ENCODE data around the gene GUSB.

The GUSB gene

DNA sequence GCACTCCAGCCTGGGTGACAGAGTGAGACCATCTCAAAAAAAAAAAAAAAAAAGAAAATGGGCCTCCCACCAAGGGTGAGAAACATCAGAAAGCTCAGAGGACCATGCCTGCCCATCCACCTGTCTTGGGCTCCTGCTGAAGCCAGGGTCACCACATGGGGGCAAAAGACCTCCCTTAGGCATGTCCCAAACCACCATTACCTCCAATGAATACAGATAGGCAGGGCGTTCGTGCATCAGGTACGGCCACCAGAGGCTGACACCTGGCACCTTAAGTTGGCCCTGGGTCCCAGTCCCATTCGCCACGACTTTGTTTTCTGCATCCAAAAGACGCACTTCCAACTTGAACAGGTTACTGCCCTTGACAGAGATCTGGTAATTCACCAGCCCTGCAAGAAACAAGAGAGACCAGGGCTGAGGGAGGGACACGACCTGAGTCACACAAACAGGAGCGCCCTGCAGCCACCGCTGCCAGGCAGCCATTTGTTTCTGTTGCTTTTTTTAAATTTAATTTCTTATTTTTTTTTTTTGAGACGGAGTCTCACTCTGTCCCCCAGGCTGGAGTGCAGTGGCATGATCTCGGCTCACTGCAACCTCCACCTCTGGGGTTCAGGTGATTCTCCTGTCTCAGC, 6.1 kb downstream of the GUSB start:
- Histone ChIP-seq H3K79me1 (replicated peaks; ENCODE audit: low read length, poor library complexity, severe bottlenecking) (peaks cover 28% of the 10 kb centered on the region), H3K14ac (ENCODE audit: low read length in 2 of 2) (no peak overlapping the region), H2BK5ac (ENCODE audit: low read depth, low read length, poor library complexity, severe bottlenecking) (no peak overlapping the region), H3K9ac (ENCODE audit: low read length) (no peak overlapping the region), H2BK15ac (ENCODE audit: low read depth, poor library complexity, severe bottlenecking) (no peak overlapping the region), H3K23ac (ENCODE audit: low read length in 2 of 2) (no peak overlapping the region), H2BK120ac (ENCODE audit: low read depth, low read length) (no peak overlapping the region), H2BK12ac (ENCODE audit: low read length in 2 of 2) (no peak overlapping the region), H4K91ac (ENCODE audit: low read length) (no peak overlapping the region), H3K4me2 (ENCODE audit: low read length, poor library complexity, severe bottlenecking) (no peak overlapping the region), H3K27ac (ENCODE audit: low read length, poor library complexity, severe bottlenecking) (no peak overlapping the region), H3K4ac (ENCODE audit: low read depth in 1 of 2, low read length in 2 of 2) (no peak overlapping the region), H3K4me3 (ENCODE audit: insufficient read depth in 1 of 2, low read depth in 1 of 2, low read length in 2 of 2) (no peak overlapping the region), H3K36me3 (ENCODE audit: control insufficient read depth in 1 of 2, insufficient read depth in 2 of 2, low read depth in 1 of 2, low read length in 2 of 2) (peaks cover 48 to 65% of the 10 kb centered on the region in 2 experiments), H3K4me1 (ENCODE audit: control insufficient read depth, insufficient read depth, low read depth, low read length) (peaks cover 9% of the 10 kb centered on the region), H4K8ac (ENCODE audit: low read length) (no peak overlapping the region), H2AFZ (ENCODE audit: low read depth, low read length) (no peak overlapping the region), H3K9me3 (ENCODE audit: control insufficient read depth, low read length) (no peaks in the 10 kb centered on the region), H3K27me3 (ENCODE audit: control insufficient read depth in 1 of 2, insufficient read depth in 1 of 2, low read length in 2 of 2) (no peaks in the 10 kb centered on the region), H2AK5ac (ENCODE audit: low read length, severe bottlenecking) (no peak overlapping the region), H3K18ac (ENCODE audit: low read depth in 1 of 2, low read length in 2 of 2) (no peak overlapping the region)
- DNase-seq, result no peak
- 97% methylated on average over 11 of the region's 11 CpGs for WGBS

DNA sequence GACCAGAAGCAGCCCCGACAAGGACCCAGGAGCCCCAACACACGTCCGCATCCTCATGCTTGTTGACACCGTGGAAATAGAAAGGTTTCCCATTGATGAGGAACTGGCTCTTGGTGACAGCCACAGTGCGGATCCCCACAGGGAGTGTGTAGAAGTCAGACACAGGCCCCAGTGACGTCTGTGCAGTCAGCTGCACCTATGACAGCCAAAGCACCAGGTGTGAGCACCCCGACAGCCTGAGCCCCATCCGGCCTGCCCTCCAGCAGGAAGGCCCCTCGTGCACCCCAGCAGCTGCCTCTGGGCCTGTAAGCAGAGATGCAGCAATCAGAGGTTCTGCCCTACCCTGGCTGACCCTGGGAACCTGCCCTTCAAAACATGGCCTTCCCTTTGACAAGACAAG, 7.1 kb downstream of the GUSB start:
- Histone ChIP-seq H4K91ac (ENCODE audit: low read length) (no peak overlapping the region), H2BK5ac (ENCODE audit: low read depth, low read length, poor library complexity, severe bottlenecking) (no peak overlapping the region), H4K8ac (ENCODE audit: low read length) (no peak overlapping the region), H2AFZ (ENCODE audit: low read depth, low read length) (no peak overlapping the region), H3K9ac (ENCODE audit: low read length) (no peak overlapping the region), H3K14ac (ENCODE audit: low read length in 2 of 2) (no peak overlapping the region), H2BK120ac (ENCODE audit: low read depth, low read length) (no peak overlapping the region), H3K23ac (ENCODE audit: low read length in 2 of 2) (no peak overlapping the region), H3K79me1 (replicated peaks; ENCODE audit: low read length, poor library complexity, severe bottlenecking) (peaks cover 22% of the 10 kb centered on the region), H3K36me3 (ENCODE audit: control insufficient read depth in 1 of 2, insufficient read depth in 2 of 2, low read depth in 1 of 2, low read length in 2 of 2) (peaks cover 56 to 69% of the 10 kb centered on the region in 2 experiments), H3K4me3 (ENCODE audit: insufficient read depth in 1 of 2, low read depth in 1 of 2, low read length in 2 of 2) (no peak overlapping the region), H3K4ac (ENCODE audit: low read depth in 1 of 2, low read length in 2 of 2) (no peak overlapping the region), H3K4me2 (ENCODE audit: low read length, poor library complexity, severe bottlenecking) (no peak overlapping the region), H3K9me3 (ENCODE audit: control insufficient read depth, low read length) (no peaks in the 10 kb centered on the region), H2BK12ac (ENCODE audit: low read length in 2 of 2) (no peak overlapping the region), H3K4me1 (ENCODE audit: control insufficient read depth, insufficient read depth, low read depth, low read length) (no peaks in the 10 kb centered on the region), H3K27ac (ENCODE audit: low read length, poor library complexity, severe bottlenecking) (no peak overlapping the region), H3K27me3 (ENCODE audit: control insufficient read depth in 1 of 2, insufficient read depth in 1 of 2, low read length in 2 of 2) (no peaks in the 10 kb centered on the region), H2BK15ac (ENCODE audit: low read depth, poor library complexity, severe bottlenecking) (no peak overlapping the region), H3K18ac (ENCODE audit: low read depth in 1 of 2, low read length in 2 of 2) (no peak overlapping the region), H2AK5ac (ENCODE audit: low read length, severe bottlenecking) (no peak overlapping the region)
- DNase-seq, result no peak
- WGBS, result 82% methylated on average over 9 of the region's 9 CpGs

DNA sequence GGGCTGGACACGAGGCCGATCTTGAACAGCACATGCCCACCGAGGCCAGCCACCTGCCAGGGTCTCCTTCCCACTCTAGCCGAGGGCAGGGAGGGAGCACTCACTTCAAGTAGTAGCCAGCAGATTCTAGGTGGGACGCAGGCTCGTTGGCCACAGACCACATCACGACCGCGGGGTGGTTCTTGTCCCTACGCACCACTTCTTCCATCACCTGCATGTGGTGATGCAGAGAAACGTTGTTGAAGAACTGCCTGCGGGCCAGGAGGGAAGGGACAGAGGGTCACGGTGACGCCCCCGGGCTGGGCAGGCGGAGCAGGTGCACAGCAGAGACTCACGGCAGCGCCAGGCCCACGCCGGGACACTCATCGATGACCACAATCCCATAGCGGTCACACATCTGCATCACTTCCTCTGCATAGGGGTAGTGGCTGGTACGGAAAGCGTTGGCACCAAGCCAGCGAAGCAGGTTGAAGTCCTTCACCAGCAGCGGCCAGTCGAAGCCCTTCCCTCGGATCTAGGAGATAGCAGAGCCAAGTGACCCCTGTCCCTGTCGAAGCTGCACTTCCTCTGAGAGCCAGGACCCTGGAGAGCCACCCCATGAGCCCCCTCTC, 7.7 kb downstream of the GUSB start:
- Histone ChIP-seq H2AK5ac (ENCODE audit: low read length, severe bottlenecking) (no peak overlapping the region), H2AFZ (ENCODE audit: low read depth, low read length) (no peak overlapping the region), H3K36me3 (ENCODE audit: control insufficient read depth in 1 of 2, insufficient read depth in 2 of 2, low read depth in 1 of 2, low read length in 2 of 2) (peaks cover 60 to 64% of the 10 kb centered on the region in 2 experiments), H3K4me3 (ENCODE audit: insufficient read depth in 1 of 2, low read depth in 1 of 2, low read length in 2 of 2) (no peak overlapping the region), H3K79me1 (replicated peaks; ENCODE audit: low read length, poor library complexity, severe bottlenecking) (peaks cover 17% of the 10 kb centered on the region), H2BK12ac (ENCODE audit: low read length in 2 of 2) (no peak overlapping the region), H3K9ac (ENCODE audit: low read length) (no peak overlapping the region), H3K27ac (ENCODE audit: low read length, poor library complexity, severe bottlenecking) (no peak overlapping the region), H2BK5ac (ENCODE audit: low read depth, low read length, poor library complexity, severe bottlenecking) (no peak overlapping the region), H3K23ac (ENCODE audit: low read length in 2 of 2) (no peak overlapping the region), H2BK15ac (ENCODE audit: low read depth, poor library complexity, severe bottlenecking) (no peak overlapping the region), H3K4me1 (ENCODE audit: control insufficient read depth, insufficient read depth, low read depth, low read length) (no peaks in the 10 kb centered on the region), H4K91ac (ENCODE audit: low read length) (no peak overlapping the region), H3K4ac (ENCODE audit: low read depth in 1 of 2, low read length in 2 of 2) (no peak overlapping the region), H3K14ac (ENCODE audit: low read length in 2 of 2) (no peak overlapping the region), H3K9me3 (ENCODE audit: control insufficient read depth, low read length) (no peaks in the 10 kb centered on the region), H2BK120ac (ENCODE audit: low read depth, low read length) (no peak overlapping the region), H3K27me3 (ENCODE audit: control insufficient read depth in 1 of 2, insufficient read depth in 1 of 2, low read length in 2 of 2) (no peaks in the 10 kb centered on the region), H3K4me2 (ENCODE audit: low read length, poor library complexity, severe bottlenecking) (no peak overlapping the region), H4K8ac (ENCODE audit: low read length) (no peak overlapping the region), H3K18ac (ENCODE audit: low read depth in 1 of 2, low read length in 2 of 2) (no peak overlapping the region)
- WGBS, result 99% methylated on average over 29 of the region's 29 CpGs
- no peak for DNase-seq

DNA sequence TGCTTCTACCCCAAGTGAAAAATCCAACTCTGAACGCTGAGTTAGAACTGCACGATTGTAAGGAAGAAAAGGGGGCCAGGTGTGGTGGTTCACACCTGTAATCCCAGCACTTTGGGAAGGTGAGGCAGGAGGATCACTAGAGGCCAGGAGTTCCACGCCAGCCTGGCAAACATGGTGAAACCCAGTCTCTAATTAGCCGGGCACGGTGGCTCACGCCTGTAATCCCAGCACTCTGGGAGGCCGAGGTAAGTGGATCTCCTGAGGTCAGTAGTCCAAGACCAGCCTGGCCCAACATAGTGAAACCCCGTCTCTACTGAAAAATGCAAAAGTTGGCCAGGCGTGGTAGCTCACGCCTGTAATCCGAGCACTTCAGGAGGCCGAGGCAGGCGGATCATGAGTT, 9.0 kb downstream of the GUSB start:
- no peak overlapping the region for H2BK12ac ChIP-seq (ENCODE audit: low read length in 2 of 2)
- no peak overlapping the region for H3K4me3 ChIP-seq (ENCODE audit: insufficient read depth in 1 of 2, low read depth in 1 of 2, low read length in 2 of 2)
- H3K27me3 ChIP-seq (ENCODE audit: control insufficient read depth in 1 of 2, insufficient read depth in 1 of 2, low read length in 2 of 2), result no peaks in the 10 kb centered on the region
- H2BK15ac ChIP-seq (ENCODE audit: low read depth, poor library complexity, severe bottlenecking), result no peak overlapping the region
- H3K36me3 ChIP-seq (ENCODE audit: control insufficient read depth in 1 of 2, insufficient read depth in 2 of 2, low read depth in 1 of 2, low read length in 2 of 2), result peaks cover 67 to 68% of the 10 kb centered on the region in 2 experiments
- H2BK5ac ChIP-seq (ENCODE audit: low read depth, low read length, poor library complexity, severe bottlenecking), result no peak overlapping the region
- no peak overlapping the region for H3K27ac ChIP-seq (ENCODE audit: low read length, poor library complexity, severe bottlenecking)
- no peaks in the 10 kb centered on the region for H3K4me1 ChIP-seq (ENCODE audit: control insufficient read depth, insufficient read depth, low read depth, low read length)
- no peak overlapping the region for H3K4ac ChIP-seq (ENCODE audit: low read depth in 1 of 2, low read length in 2 of 2)
- H3K79me1 ChIP-seq (replicated peaks; ENCODE audit: low read length, poor library complexity, severe bottlenecking), result peaks cover 14% of the 10 kb centered on the region
- H3K9me3 ChIP-seq (ENCODE audit: control insufficient read depth, low read length), result no peaks in the 10 kb centered on the region
- no peak overlapping the region for H3K14ac ChIP-seq (ENCODE audit: low read length in 2 of 2)
- H4K8ac ChIP-seq (ENCODE audit: low read length), result no peak overlapping the region
- WGBS, result 97% methylated on average over 13 of the region's 13 CpGs
- no peak overlapping the region for H3K9ac ChIP-seq (ENCODE audit: low read length)
- H2AK5ac ChIP-seq (ENCODE audit: low read length, severe bottlenecking), result no peak overlapping the region
- H2BK120ac ChIP-seq (ENCODE audit: low read depth, low read length), result no peak overlapping the region
- no peak overlapping the region for H3K4me2 ChIP-seq (ENCODE audit: low read length, poor library complexity, severe bottlenecking)
- DNase-seq, result no peak
- no peak overlapping the region for H2AFZ ChIP-seq (ENCODE audit: low read depth, low read length)
- H3K18ac ChIP-seq (ENCODE audit: low read depth in 1 of 2, low read length in 2 of 2), result no peak overlapping the region
- no peak overlapping the region for H4K91ac ChIP-seq (ENCODE audit: low read length)
- H3K23ac ChIP-seq (ENCODE audit: low read length in 2 of 2), result no peak overlapping the region

Measured in mesenchymal stem cell (in vitro differentiated cells and primary cell).